ENCODE measurements around the gene MAST4. TPM values are rescaled to one million over a fixed set of nuclear protein-coding genes. Genes with fewer than 3 reads are reported as not detected.

The MAST4 gene
- total and polyA plus RNA-seq, 2 of the 8 experiments (the other 6 are each of a cell fraction or from before 2014, with no cell fraction given): 1.5 to 2.6 TPM

DNA sequence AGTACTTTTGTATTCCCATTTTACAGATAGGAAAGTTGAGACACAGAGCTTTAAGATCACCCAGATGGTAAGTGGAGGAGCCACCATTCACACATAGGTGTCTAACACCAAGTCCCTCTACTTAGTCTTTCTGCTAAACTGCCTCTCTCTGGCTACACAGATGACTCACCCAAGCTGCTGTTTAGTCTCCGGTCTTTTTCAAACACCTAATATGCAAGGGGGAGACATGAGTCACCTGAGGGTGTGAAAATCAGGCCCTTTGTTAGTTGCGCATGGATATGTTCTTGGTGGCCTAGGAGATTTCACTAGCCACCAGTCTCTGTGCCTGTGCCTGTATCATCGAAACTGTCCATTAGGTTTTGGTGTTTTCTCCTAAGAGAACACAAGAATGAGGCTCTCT, 117.8 kb downstream of the MAST4 start:
- Histone ChIP-seq H4K20me1 (replicated peaks in 1 of 2; ENCODE audit: control insufficient read depth in 1 of 2, insufficient read depth in 2 of 2, low read length in 2 of 2) (no peaks in the 10 kb centered on the region), H4K8ac (ENCODE audit: extremely low read depth, insufficient read depth, low read length) (no peak overlapping the region), H3K4me3 (ENCODE audit: extremely low read depth in 1 of 4, insufficient read depth in 2 of 4, low read depth in 3 of 4, low read length in 4 of 4) (no peak overlapping the region), H2AK5ac (ENCODE audit: low read depth, low read length) (no peak overlapping the region), H3K79me2 (ENCODE audit: control insufficient read depth in 1 of 2, insufficient read depth in 2 of 2, low read length in 2 of 2) (no peaks in the 10 kb centered on the region), H3K36me3 (ENCODE audit: control insufficient read depth in 2 of 4, insufficient read depth in 4 of 4, low read length in 3 of 4) (no peaks in the 10 kb centered on the region), H3K23ac (ENCODE audit: insufficient read length) (no peak overlapping the region), H3K9ac (replicated peaks in 1 of 4; ENCODE audit: extremely low read depth in 1 of 4, low read depth in 3 of 4, low read length in 3 of 4) (no peak overlapping the region), H2BK20ac (ENCODE audit: low read length) (no peak overlapping the region), H3K23me2 (ENCODE audit: low read depth, low read length) (no peaks in the 10 kb centered on the region), H2BK15ac (ENCODE audit: low read length) (no peak overlapping the region), H3K56ac (replicated peaks; ENCODE audit: insufficient read length, low read depth, low read length) (no peak overlapping the region), H3K9me3 (ENCODE audit: insufficient read depth in 2 of 2, low read depth in 1 of 2, low read length in 1 of 2) (peaks cover 0 to 5% of the 10 kb centered on the region in 2 experiments; a peak in 1 of 4 replicates), H2BK5ac (ENCODE audit: low read depth, low read length) (no peak overlapping the region), H2BK120ac (replicated peaks; ENCODE audit: low read depth, low read length) (no peak overlapping the region), H4K5ac (ENCODE audit: insufficient read length, low read depth, low read length) (no peak overlapping the region), H3K27ac (ENCODE audit: low read depth, low read length) (no peak overlapping the region), H3K14ac (ENCODE audit: insufficient read length) (no peak overlapping the region), H2AFZ (ENCODE audit: low read length) (no peak overlapping the region), H4K91ac (replicated peaks; ENCODE audit: insufficient read length, low read length) (no peak overlapping the region), H3K4me1 (replicated peaks in 1 of 4; ENCODE audit: control insufficient read depth in 3 of 4, insufficient read depth in 4 of 4, low read length in 3 of 4) (no peaks in the 10 kb centered on the region), H3K79me1 (ENCODE audit: low read depth, low read length) (no peaks in the 10 kb centered on the region), H3K18ac (ENCODE audit: extremely low read depth, low read length) (no peak overlapping the region), H2BK12ac (ENCODE audit: low read depth, low read length) (no peak overlapping the region), H3K27me3 (replicated peaks in 1 of 4; ENCODE audit: control insufficient read depth in 3 of 4, extremely low read depth in 1 of 4, insufficient read depth in 3 of 4, low read length in 3 of 4) (no peaks in the 10 kb centered on the region; a peak in 2 of 7 replicates), H3K4me2 (ENCODE audit: insufficient read depth in 1 of 2, low read depth in 2 of 2, low read length in 2 of 2) (no peak overlapping the region), H3K4ac (replicated peaks; ENCODE audit: insufficient read length, low read depth, low read length) (no peak overlapping the region)
- ChIA-PET POLR2A (ENCODE audit: partially characterized antibody) (no interaction called here), CTCF (ENCODE audit: partially characterized antibody) (interaction anchor here (0.6 to 1.0 kb wide), 2 partner anchors 18 to 28 kb away, joined by 3 to 4 read pairs; no protein-coding TSS in a partner anchor)
- no peak for DNase-seq (ENCODE audit: low read depth in 1 of 2, low spot score in 2 of 2)
- TF ChIP-seq CBX8 (IDR thresholded peaks at IDR 0.05; ENCODE audit: borderline replicate concordance, low read depth, low read length) (no peak), TAF7 (optimal IDR thresholded peaks at IDR 0.05; ENCODE audit: borderline replicate concordance, low read depth, low read length) (no peak), YY1 (IDR thresholded peaks at IDR 0.05; ENCODE audit: low read depth, low read length) (no peak), BCL11A (IDR thresholded peaks at IDR 0.05; ENCODE audit: low read depth in 2 of 2, low read length in 2 of 2) (no peak), SP4 (IDR thresholded peaks at IDR 0.05; ENCODE audit: low read length) (no peak), CHD1 (IDR thresholded peaks at IDR 0.05; ENCODE audit: low read depth, low read length) (no peak), KDM4A (IDR thresholded peaks at IDR 0.05; ENCODE audit: low read depth, low read length, severe bottlenecking) (no peak), HDAC6 (IDR thresholded peaks at IDR 0.05; ENCODE audit: low read depth, low read length) (no peak), BACH1 (IDR thresholded peaks at IDR 0.05; ENCODE audit: low read length) (no peak), BRCA1 (IDR thresholded peaks at IDR 0.05; ENCODE audit: low read depth, low read length) (no peak), TBP (IDR thresholded peaks at IDR 0.05; ENCODE audit: low read depth, low read length) (no peak)
- TF ChIP-seq, protein P1, sequence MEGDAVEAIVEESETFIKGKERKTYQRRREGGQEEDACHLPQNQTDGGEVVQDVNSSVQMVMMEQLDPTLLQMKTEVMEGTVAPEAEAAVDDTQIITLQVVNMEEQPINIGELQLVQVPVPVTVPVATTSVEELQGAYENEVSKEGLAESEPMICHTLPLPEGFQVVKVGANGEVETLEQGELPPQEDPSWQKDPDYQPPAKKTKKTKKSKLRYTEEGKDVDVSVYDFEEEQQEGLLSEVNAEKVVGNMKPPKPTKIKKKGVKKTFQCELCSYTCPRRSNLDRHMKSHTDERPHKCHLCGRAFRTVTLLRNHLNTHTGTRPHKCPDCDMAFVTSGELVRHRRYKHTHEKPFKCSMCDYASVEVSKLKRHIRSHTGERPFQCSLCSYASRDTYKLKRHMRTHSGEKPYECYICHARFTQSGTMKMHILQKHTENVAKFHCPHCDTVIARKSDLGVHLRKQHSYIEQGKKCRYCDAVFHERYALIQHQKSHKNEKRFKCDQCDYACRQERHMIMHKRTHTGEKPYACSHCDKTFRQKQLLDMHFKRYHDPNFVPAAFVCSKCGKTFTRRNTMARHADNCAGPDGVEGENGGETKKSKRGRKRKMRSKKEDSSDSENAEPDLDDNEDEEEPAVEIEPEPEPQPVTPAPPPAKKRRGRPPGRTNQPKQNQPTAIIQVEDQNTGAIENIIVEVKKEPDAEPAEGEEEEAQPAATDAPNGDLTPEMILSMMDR (IDR thresholded peaks at IDR 0.05; ENCODE audit: control extremely low read depth in 1 of 3, insufficient read depth in 1 of 3, low read depth in 1 of 3, low read length in 3 of 3): no peak
- WGBS, 2 experiments (ENCODE audit: extremely low coverage in 1 of 2, insufficient coverage in 1 of 2, insufficient read length in 1 of 2, insufficient replicate concordance in 2 of 2, low coverage in 1 of 2, low lambda C conversion rate in 2 of 2, missing lambda C conversion rate in 1 of 2): 91% methylated on average over 3 of the region's 3 CpGs; no CpG with 5 or more reads in 1 of the 2 experiments
- no peak for FAIRE-seq

Measured in H1 (cell line).